Fibroblast of lung (primary cell): ENCODE data around the gene PMFBP1.
"Not testable (repeated sequence)": the region's sequence is repeated elsewhere in the genome, so short reads cannot be mapped to it uniquely, and the experiment has no call there.

Experiments used
- CTCF ChIP-seq, 2 donors: IDR thresholded peaks in 1 of 2; conservative IDR thresholded peaks in 1 of 2; 1 replicate in 1 of 2; 2 replicates in 1 of 2; pipeline ENCODE4 v1.5.1; 2011 to 2012; ENCODE audit warnings: low read length in 2 of 2, control low read depth in 1 of 2, inconsistent platforms in 1 of 2, low read depth in 1 of 2, mild to moderate bottlenecking in 1 of 2
- EZH2 ChIP-seq: IDR thresholded peaks from 2 replicates; pipeline ENCODE4 v1.5.1; 2012; ENCODE audit warnings: low read length, control low read depth, mild to moderate bottlenecking; ENCODE audit errors: missing control alignments

DNA sequence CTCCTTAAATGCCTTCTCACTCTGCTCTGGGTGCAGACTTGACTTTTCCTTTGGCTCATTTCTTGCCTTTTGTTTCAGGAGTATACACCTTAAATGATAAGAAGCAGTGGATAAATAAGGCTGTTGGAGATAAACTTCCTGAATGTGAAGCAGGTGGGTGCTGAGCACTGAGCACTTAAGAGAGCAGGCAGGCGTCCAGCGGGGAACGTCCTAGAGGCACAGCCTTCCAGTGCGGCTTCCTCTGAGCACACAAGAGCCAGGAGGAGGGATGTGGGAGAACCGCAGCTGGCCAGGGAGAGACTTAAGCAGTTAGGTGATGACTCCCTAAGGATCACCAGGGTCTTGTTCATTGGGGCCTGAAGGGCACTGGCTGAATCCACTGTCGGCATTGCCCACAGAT lies 96.9 kb downstream of the PMFBP1 start:
- not testable (repeated sequence) for TF ChIP-seq CTCF (conservative IDR thresholded peaks at IDR 0.05 in 1 of 2, IDR thresholded peaks at IDR 0.05 in 1 of 2; ENCODE audit: low read depth in 1 of 2, low read length in 2 of 2); EZH2
